GM19193 (cell line): Measurements from ENCODE around the gene TNFRSF6B.

Source experiments
- POLR2A ChIP-seq: IDR thresholded peaks from 4 replicates; pipeline ENCODE4 v1.6.1; 2011; ENCODE audit not compliant: insufficient read depth, insufficient read length; ENCODE audit errors: extremely low read depth

Gene TNFRSF6B

GRCh38 chr20:63697868-63698545 is 1.6 kb downstream of the TNFRSF6B start:
- TF ChIP-seq POLR2A: peak; percentile 29

- TF ChIP-seq POLR2A: no peak
Measured at GRCh38 chr20:63698739-63699465, 2.5 kb downstream of the TNFRSF6B start.

- TF ChIP-seq POLR2A: no peak
Measured at GRCh38 chr20:63699466-63700198, 3.2 kb downstream of the TNFRSF6B start.

- TF ChIP-seq POLR2A: no peak
Measured at GRCh38 chr20:63700199-63701050, 4.0 kb downstream of the TNFRSF6B start.

GRCh38 chr20:63701051-63701328 is 4.5 kb downstream of the TNFRSF6B start:
- TF ChIP-seq POLR2A: no peak

- TF ChIP-seq POLR2A: no peak
Measured at GRCh38 chr20:63701329-63702035, 5.0 kb downstream of the TNFRSF6B start.

GRCh38 chr20:63702036-63702665 is 5.7 kb downstream of the TNFRSF6B start:
- TF ChIP-seq POLR2A: no peak

GRCh38 chr20:63702751-63703470 is 6.5 kb downstream of the TNFRSF6B start:
- TF ChIP-seq POLR2A: no peak

- no peak for TF ChIP-seq POLR2A
Measured at GRCh38 chr20:63703471-63703975, 7.1 kb downstream of the TNFRSF6B start.

- no peak for TF ChIP-seq POLR2A
Measured at GRCh38 chr20:63703976-63704748, 7.7 kb downstream of the TNFRSF6B start.

GRCh38 chr20:63704749-63705117 is 8.3 kb downstream of the TNFRSF6B start:
- no peak for TF ChIP-seq POLR2A

- TF ChIP-seq POLR2A: no peak
Measured at GRCh38 chr20:63705232-63706026, 9.0 kb downstream of the TNFRSF6B start.
